Hindlimb muscle (tissue), 1 donor: ENCODE data around the gene TMEM59. TPM values are rescaled to one million over a fixed set of nuclear protein-coding genes. Genes with fewer than 3 reads are reported as not detected.

Experiments used
- DNase-seq: peaks from one replicate; pipeline ENCODE4 v3.0.0-alpha.2; 2013
- polyA plus RNA-seq: library from polyadenylated mRNA; unstranded; fragments of 120-200 nt; gene quantifications from one replicate; pipeline ENCODE4 v1.2.1, GENCODE V29; 2013; ENCODE audit not compliant: insufficient read length

TMEM59 gene
- polyA plus RNA-seq, 1 donor = 133 TPM

DNA sequence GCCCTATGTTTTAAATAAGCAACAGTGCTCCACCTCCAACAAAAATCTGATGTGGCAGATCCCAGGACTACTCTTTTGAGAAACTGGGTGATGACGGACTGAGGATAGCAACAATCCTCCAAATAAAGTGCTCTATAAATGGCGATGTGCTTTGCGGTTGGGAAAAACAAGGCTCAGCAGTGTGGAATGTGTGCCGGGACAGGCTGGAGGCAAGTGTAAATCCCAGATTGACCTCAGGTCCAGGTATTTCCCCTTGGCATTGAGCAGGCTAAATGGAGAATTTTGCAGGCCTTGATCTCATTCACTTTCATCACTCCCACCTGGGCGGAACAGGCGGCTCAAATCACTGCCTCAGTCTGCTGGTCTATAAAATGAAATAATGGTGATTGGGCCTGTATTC is 71.8 kb downstream of the TMEM59 start:
- no peak for DNase-seq

DNA sequence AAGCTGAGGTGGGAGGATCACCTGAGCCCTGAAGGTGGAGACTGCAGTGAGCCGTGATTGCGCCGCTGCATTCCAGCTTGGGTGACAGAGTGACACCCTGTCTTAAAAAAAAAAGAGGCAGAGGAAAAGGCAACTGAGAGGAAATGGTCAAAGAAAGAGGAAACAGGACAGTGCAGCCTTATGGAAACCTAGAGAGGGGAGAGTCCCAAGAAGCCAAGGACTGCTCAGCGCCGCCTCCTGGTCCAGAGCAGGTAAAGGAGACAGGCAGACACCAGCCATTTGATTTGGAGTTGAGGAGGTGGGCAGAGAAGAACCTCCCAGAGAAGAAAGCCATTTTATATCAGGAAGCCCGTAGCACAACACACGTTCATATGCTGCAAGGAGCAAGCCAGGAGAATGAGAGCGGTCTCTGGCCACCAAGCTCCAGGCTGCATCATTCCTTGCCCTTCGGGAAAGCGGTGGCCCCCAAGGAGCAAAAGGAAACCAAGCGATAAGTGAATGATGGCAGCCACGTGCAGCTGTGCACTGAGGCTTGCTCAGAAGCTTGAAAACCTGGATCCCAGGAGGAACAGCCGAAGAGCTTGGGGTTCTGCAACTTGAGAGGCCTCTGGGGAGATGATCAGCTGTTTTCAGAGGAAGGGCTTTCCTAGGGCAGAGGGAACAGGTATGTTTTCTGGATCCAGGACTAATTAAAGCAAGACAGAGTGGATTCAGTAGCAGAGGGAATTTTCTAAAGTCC is 73.1 kb downstream of the TMEM59 start:
- no peak for DNase-seq

Other genes with a start within 250 kb of the TMEM59 start
- 9.3 TPM for gene NDC1, start 214.9 kb downstream of the TMEM59 start, polyA plus RNA-seq
- gene YIPF1, start 163.4 kb downstream of the TMEM59 start, polyA plus RNA-seq = 14.4 TPM
- gene DIO1, start 159.0 kb downstream of the TMEM59 start, polyA plus RNA-seq = not detected
- gene IFT25, start 107.5 kb downstream of the TMEM59 start, polyA plus RNA-seq = 22.5 TPM
- gene LRRC42, start 106.9 kb downstream of the TMEM59 start, polyA plus RNA-seq = 20.2 TPM
- gene LDLRAD1, start 35.0 kb downstream of the TMEM59 start, polyA plus RNA-seq = not detected
- 6.3 TPM for gene TCEANC2, start 404 bp upstream of the TMEM59 start, polyA plus RNA-seq
- gene CDCP2, start 99.8 kb upstream of the TMEM59 start, polyA plus RNA-seq = not detected
- 7.3 TPM for gene CYB5RL, start 146.8 kb upstream of the TMEM59 start, polyA plus RNA-seq
- 65.1 TPM for gene MRPL37, start 147.0 kb upstream of the TMEM59 start, polyA plus RNA-seq